NCI-H128 (cell line): ENCODE data around the gene MMS22L.

Experiments used
- DNase-seq: peaks from one replicate; lab custom pipeline; 2025; ENCODE audit not compliant: unreplicated experiment; lab: John Stamatoyannopoulos, UW

MMS22L gene

GRCh38 chr6:97095311-97095850 is 187.6 kb downstream of the MMS22L start:
- no peak for DNase-seq

DNA sequence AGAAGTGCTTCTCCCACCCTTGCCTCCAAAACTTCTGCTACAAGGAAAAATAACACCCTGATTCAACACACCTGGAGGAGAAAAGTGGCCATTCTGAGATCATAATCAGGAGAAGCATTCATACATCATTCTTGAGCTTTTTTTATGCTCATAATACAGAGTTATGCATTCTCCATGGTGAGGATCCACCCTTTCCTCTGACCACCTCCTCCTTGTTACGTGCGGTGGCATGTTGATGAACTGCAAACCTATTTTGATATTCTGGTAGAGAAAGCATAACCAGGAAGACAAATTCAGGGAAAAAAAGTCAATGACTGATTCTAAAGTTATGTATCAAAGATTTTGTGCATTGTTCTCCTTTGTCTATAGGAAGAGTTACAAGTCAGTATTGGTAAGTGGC is 188.6 kb downstream of the MMS22L start:
- DNase-seq = no peak

GRCh38 chr6:97092673-97093305 is 190.2 kb downstream of the MMS22L start:
- DNase-seq = no peak
